SU-DHL-6 (cell line): ENCODE data around the gene POLR3GL.

Source experiments
- CTCF ChIP-seq: fragments of 200-600 bp; sonication (generic); IDR thresholded peaks from one replicate; pipeline ENCODE4 v1.5.1; 2017; ENCODE audit warnings: antibody characterized with exemption, mild to moderate bottlenecking, low read length, moderate library complexity; ENCODE audit not compliant: insufficient read depth, poor library complexity, severe bottlenecking
- EZH2phosphoT487 ChIP-seq: fragments of 200-600 bp; sonication (generic), shearing (Covaris generic); conservative IDR thresholded peaks from 2 replicates; pipeline ENCODE4 v1.6.1; 2018; ENCODE audit warnings: mild to moderate bottlenecking, antibody characterized with exemption, low read length, moderate library complexity, mixed read lengths

GRCh38 chr1:145957443-145958319 is 6.8 kb upstream of the POLR3GL start, which contains the start of gene LIX1L:
- TF ChIP-seq EZH2phosphoT487 (no peak), CTCF (no peak)
